GM21367 (cell line): ENCODE data around the gene ERG28.
"Not testable (repeated sequence)": the region's sequence is repeated elsewhere in the genome, so short reads cannot be mapped to it uniquely, and the experiment has no call there.

ENCODE experiments used
- ATAC-seq: cut with Tn5 transposase; IDR thresholded peaks from one replicate; pipeline ENCODE4 v1.9.1; 2021; ENCODE audit not compliant: unreplicated experiment

The ERG28 gene

GRCh38 chr14:75660630-75661498 lies at the start of gene ERG28, which contains the start of gene TTLL5:
TSS of gene ERG28 (minus strand) at chr14:75660876. CDS start at chr14:75657502, 3,374 bp downstream.
TSS of gene TTLL5 (plus strand) at chr14:75661246. CDS start at chr14:75663150, 1,904 bp downstream.
- ATAC-seq: peak; percentile 88

GRCh38 chr14:75709207-75709812 lies 48.6 kb upstream of the ERG28 start:
- ATAC-seq: no peak

- ATAC-seq: no peak
Measured at GRCh38 chr14:75705014-75705413, 44.3 kb upstream of the ERG28 start.

- no peak for ATAC-seq
Measured at GRCh38 chr14:75703467-75703866, 42.8 kb upstream of the ERG28 start.

- no peak for ATAC-seq
Measured at GRCh38 chr14:75702616-75703261, 42.1 kb upstream of the ERG28 start.

GRCh38 chr14:75702122-75702521 lies 41.4 kb upstream of the ERG28 start:
- ATAC-seq: no peak

GRCh38 chr14:75700295-75700694 lies 39.6 kb upstream of the ERG28 start:
- ATAC-seq: no peak

GRCh38 chr14:75699331-75699730 lies 38.7 kb upstream of the ERG28 start:
- ATAC-seq: no peak

GRCh38 chr14:75697918-75698317 lies 37.2 kb upstream of the ERG28 start:
- ATAC-seq: no peak

GRCh38 chr14:75697386-75697785 lies 36.7 kb upstream of the ERG28 start:
- no peak for ATAC-seq

GRCh38 chr14:75695025-75695424 lies 34.3 kb upstream of the ERG28 start:
- not testable (repeated sequence) for ATAC-seq

GRCh38 chr14:75690010-75690409 lies 29.3 kb upstream of the ERG28 start:
- ATAC-seq: no peak

- no peak for ATAC-seq
Measured at GRCh38 chr14:75689012-75689411, 28.3 kb upstream of the ERG28 start.

- no peak for ATAC-seq
Measured at GRCh38 chr14:75685910-75686309, 25.2 kb upstream of the ERG28 start.

- no peak for ATAC-seq
Measured at GRCh38 chr14:75675265-75675960, 14.7 kb upstream of the ERG28 start.

GRCh38 chr14:75673345-75674035 lies 12.8 kb upstream of the ERG28 start:
- ATAC-seq: no peak

GRCh38 chr14:75672605-75673192 lies 12.0 kb upstream of the ERG28 start:
- ATAC-seq: no peak

- ATAC-seq: no peak
Measured at GRCh38 chr14:75667099-75667765, 6.6 kb upstream of the ERG28 start.

GRCh38 chr14:75662966-75663365 lies 2.3 kb upstream of the ERG28 start:
- no peak for ATAC-seq

- ATAC-seq: no peak
Measured at GRCh38 chr14:75661499-75661814, 781 bp upstream of the ERG28 start.
